ENCODE data around the gene CD151. TPM values are rescaled to one million over a fixed set of nuclear protein-coding genes. Genes with fewer than 3 reads are reported as not detected.

CD151 gene
- total RNA-seq, 2 experiments from 2014 or later: 28.0 to 28.6 TPM

- DNase-seq: no peak
- Mint-ChIP-seq H3K9me3 (no peaks in the 10 kb centered on the region), H3K36me3 (ENCODE audit: low read depth) (no peaks in the 10 kb centered on the region), H3K27me3 (no peaks in the 10 kb centered on the region), H3K4me1 (no peaks in the 10 kb centered on the region), H3K4me3 (no peak overlapping the region), H3K27ac (no peak overlapping the region)
- CTCF ChIA-PET: no interaction called here
- POLR2A ChIA-PET: no interaction called here
These were observed 33.7 kb downstream of the CD151 start for GRCh38 chr11:866481-866880.

- Mint-ChIP-seq H3K36me3 (ENCODE audit: low read depth) (no peaks in the 10 kb centered on the region), H3K9me3 (no peaks in the 10 kb centered on the region), H3K27me3 (no peaks in the 10 kb centered on the region), H3K4me3 (no peak overlapping the region), H3K27ac (no peak overlapping the region), H3K4me1 (no peaks in the 10 kb centered on the region)
- ChIA-PET POLR2A (no interaction called here), CTCF (no interaction called here)
- DNase-seq: no peak
These were observed 35.2 kb downstream of the CD151 start for GRCh38 chr11:867856-868358.

GRCh38 chr11:868394-868793, 35.6 kb downstream of the CD151 start:
- CTCF ChIA-PET: no interaction called here
- H3K4me1 Mint-ChIP-seq: no peaks in the 10 kb centered on the region

GRCh38 chr11:868802-869201, 36.0 kb downstream of the CD151 start:
- Mint-ChIP-seq H3K4me3 (no peak overlapping the region), H3K27ac (no peak overlapping the region), H3K4me1 (no peaks in the 10 kb centered on the region), H3K27me3 (no peaks in the 10 kb centered on the region), H3K9me3 (no peaks in the 10 kb centered on the region), H3K36me3 (ENCODE audit: low read depth) (no peaks in the 10 kb centered on the region)
- DNase-seq: no peak
- ChIA-PET CTCF (no interaction called here), POLR2A (no interaction called here)

More at GRCh38 chr11:868394-868793, 35.6 kb downstream of the CD151 start:
- H3K27me3 Mint-ChIP-seq: no peaks in the 10 kb centered on the region
- H3K9me3 Mint-ChIP-seq: no peaks in the 10 kb centered on the region
- H3K27ac Mint-ChIP-seq: no peak overlapping the region
- no peaks in the 10 kb centered on the region for H3K36me3 Mint-ChIP-seq (ENCODE audit: low read depth)
- no peak overlapping the region for H3K4me3 Mint-ChIP-seq
- POLR2A ChIA-PET: no interaction called here
- no peak for DNase-seq

DNA sequence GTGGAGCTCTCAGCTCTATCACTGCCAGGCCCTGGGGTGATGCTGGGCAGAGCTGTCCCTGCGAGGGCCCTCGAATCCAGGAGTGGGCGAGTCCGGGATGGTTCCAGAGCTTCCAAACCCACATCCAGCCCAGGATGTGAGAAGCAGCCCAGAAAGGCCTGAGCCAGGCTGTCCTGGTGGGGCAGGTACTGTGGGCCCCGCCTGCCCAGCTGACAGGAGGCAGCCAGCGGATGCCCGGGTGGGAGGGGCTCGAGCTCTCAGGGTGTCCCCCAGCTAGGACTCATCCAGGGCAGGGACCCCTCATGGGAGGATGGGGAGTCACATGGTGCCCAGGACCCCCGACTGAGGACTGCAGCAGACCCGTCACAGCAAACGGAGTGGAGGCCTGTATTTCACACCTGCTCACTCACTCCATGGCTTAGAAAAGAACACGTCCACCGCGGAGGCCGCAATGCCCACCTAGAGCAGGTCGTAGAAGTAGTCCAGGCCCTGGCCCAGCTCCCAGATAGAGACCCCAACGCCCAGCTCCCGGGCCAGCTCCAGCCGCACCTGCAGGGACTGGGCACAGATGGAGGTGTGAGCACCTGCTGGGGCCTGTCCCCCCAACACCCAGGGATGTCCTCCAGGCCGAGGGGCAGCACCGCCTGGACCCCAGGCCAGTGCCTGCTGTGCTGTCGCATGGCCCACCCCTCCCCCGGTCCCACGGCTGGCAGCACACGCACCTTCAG, 36.8 kb downstream of the CD151 start:
- H3K27me3 Mint-ChIP-seq: no peaks in the 10 kb centered on the region
- POLR2A ChIA-PET: no interaction called here
- no peaks in the 10 kb centered on the region for H3K4me1 Mint-ChIP-seq
- no peak for DNase-seq
- no peaks in the 10 kb centered on the region for H3K36me3 Mint-ChIP-seq (ENCODE audit: low read depth)
- no peak overlapping the region for H3K27ac Mint-ChIP-seq
- H3K4me3 Mint-ChIP-seq: no peak overlapping the region
- H3K9me3 Mint-ChIP-seq: no peaks in the 10 kb centered on the region
- CTCF ChIA-PET: no interaction called here

DNA sequence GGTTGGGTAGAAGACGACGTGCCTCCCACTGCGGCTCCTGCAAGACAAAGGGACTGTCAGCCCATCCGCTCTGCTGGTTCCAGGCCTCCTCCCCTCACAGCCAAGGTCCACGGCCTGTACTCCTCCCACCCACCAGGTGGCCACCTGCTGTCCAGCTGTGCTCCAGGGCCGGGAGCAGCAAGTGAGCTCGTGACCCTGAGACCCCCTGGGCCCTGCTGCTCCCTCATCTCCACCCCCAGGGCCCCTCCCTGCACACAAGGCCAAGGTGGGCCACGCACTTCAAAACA, 37.3 kb downstream of the CD151 start:
- ChIA-PET POLR2A (no interaction called here), CTCF (no interaction called here)
- Mint-ChIP-seq H3K4me3 (no peak overlapping the region), H3K36me3 (ENCODE audit: low read depth) (no peaks in the 10 kb centered on the region), H3K27me3 (no peaks in the 10 kb centered on the region), H3K4me1 (no peaks in the 10 kb centered on the region), H3K9me3 (no peaks in the 10 kb centered on the region), H3K27ac (no peak overlapping the region)
- DNase-seq: no peak

GRCh38 chr11:870418-870817, 37.7 kb downstream of the CD151 start:
- Mint-ChIP-seq H3K9me3 (no peaks in the 10 kb centered on the region), H3K4me1 (no peaks in the 10 kb centered on the region), H3K27me3 (no peaks in the 10 kb centered on the region), H3K4me3 (no peak overlapping the region), H3K27ac (no peak overlapping the region), H3K36me3 (ENCODE audit: low read depth) (no peaks in the 10 kb centered on the region)
- CTCF ChIA-PET: no interaction called here
- DNase-seq: no peak
- POLR2A ChIA-PET: no interaction called here

DNA sequence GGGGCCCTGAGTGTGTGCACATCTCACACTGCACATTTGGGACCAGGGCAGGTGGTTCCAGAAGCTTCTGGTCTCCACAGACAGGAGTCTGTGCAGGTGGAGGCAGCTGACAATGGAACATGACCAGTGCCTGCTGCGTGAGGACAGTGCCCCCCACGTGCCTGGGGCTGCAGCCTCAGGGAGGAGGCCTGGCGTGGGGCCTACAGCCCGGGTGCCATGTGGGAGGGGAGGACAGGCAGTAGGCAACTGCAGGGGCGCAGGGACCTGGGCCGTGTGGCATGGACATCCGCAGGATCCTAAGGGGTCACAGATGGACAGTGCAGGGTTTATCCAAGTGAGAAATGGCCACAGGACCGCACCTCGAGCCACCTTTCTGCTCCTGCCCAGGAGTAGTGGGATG, 38.7 kb downstream of the CD151 start:
- CTCF ChIA-PET: no interaction called here
- H3K4me1 Mint-ChIP-seq: no peaks in the 10 kb centered on the region
- no peaks in the 10 kb centered on the region for H3K36me3 Mint-ChIP-seq (ENCODE audit: low read depth)
- POLR2A ChIA-PET: no interaction called here
- H3K27me3 Mint-ChIP-seq: no peaks in the 10 kb centered on the region
- H3K4me3 Mint-ChIP-seq: no peak overlapping the region
- H3K9me3 Mint-ChIP-seq: no peaks in the 10 kb centered on the region
- no peak for DNase-seq
- H3K27ac Mint-ChIP-seq: no peak overlapping the region

DNA sequence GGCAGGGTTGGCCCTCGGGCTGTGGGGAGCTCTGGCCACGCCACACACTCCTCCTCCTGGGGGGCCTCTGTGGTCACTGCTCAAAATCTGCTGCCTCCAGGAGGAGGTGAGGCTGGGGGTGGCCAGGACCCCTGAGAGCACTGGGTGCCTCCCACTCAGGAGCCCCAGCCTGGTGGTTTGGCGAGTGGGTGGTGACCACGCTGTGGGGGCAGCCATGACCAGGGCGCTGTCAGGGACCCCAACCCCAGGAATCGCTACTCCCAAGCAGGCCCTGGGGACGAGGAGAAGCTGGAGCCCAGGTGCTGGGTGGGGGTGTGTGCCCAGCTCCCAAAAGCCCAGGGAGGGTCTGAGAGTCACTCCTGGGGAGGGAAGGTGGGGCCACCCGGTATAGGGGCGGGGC, 40.0 kb downstream of the CD151 start:
- H3K27ac Mint-ChIP-seq: no peak overlapping the region

GRCh38 chr11:873706-874105, 41.0 kb downstream of the CD151 start:
- POLR2A ChIA-PET: no interaction called here
- Mint-ChIP-seq H3K27me3 (no peaks in the 10 kb centered on the region), H3K27ac (no peak overlapping the region)

More for the DNA sequence above, 40.0 kb downstream of the CD151 start:
- Mint-ChIP-seq H3K27me3 (no peaks in the 10 kb centered on the region), H3K36me3 (ENCODE audit: low read depth) (no peaks in the 10 kb centered on the region), H3K4me1 (no peaks in the 10 kb centered on the region), H3K9me3 (no peaks in the 10 kb centered on the region), H3K4me3 (no peak overlapping the region)
- no peak for DNase-seq
- ChIA-PET CTCF (no interaction called here), POLR2A (no interaction called here)

DNA sequence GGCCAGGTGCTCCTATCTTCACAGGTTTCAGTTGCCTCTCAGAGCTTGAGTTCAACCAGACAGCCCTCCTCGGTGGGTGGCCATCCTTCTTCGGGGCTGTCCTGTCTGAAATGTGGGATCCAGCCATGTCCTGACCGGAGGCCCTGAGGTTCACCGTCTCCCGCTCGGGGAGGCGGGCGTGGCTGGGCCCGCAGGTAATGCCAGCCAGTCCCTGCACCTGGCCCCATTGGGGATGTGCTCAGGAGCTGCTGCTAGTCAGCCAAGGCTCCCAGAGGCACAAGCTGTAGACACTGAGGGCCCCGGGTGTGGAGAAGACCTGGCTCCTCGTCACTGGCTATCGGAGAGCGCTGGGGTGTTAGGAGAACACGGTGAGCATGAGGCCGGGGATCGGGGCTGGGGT, 42.5 kb downstream of the CD151 start:
- ChIA-PET CTCF (no interaction called here), POLR2A (no interaction called here)
- Mint-ChIP-seq H3K27me3 (no peaks in the 10 kb centered on the region), H3K4me3 (no peak overlapping the region), H3K27ac (no peak overlapping the region), H3K4me1 (no peaks in the 10 kb centered on the region), H3K36me3 (ENCODE audit: low read depth) (no peaks in the 10 kb centered on the region), H3K9me3 (no peaks in the 10 kb centered on the region)
- no peak for DNase-seq

More at GRCh38 chr11:873706-874105, 41.0 kb downstream of the CD151 start:
- Mint-ChIP-seq H3K4me1 (no peaks in the 10 kb centered on the region), H3K36me3 (ENCODE audit: low read depth) (no peaks in the 10 kb centered on the region), H3K4me3 (no peak overlapping the region), H3K9me3 (no peaks in the 10 kb centered on the region)
- CTCF ChIA-PET: interaction anchor here (0.6 kb wide), 1 partner anchor 22 kb away, joined by 4 read pairs; no protein-coding TSS in a partner anchor
- no peak for DNase-seq

DNA sequence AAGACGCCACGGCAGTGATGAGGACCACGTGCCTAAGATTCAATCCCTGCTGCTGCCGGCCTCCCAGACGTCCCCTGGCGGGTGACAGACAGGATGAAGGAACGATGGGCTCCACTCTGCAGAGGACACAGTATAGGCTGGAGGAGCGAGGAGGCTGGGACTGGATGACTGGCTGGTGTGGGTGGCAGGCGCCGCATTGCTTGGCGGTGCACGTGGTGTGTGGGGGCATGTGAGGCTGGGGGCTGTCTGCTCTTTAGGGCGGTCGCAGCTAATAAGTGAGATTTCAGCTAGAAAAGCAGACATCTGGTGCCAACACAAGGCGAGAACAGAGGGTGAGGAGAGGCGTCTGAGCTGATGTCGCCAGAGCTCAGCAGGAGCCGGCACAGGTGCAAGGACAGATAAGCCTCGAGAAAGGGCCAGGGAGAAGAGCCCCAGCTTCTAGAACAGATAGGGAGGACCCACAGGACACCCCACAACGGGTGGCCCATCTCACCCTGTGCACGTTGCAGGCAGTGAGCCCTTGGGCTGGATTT, 43.1 kb downstream of the CD151 start:
- H3K27ac Mint-ChIP-seq: no peak overlapping the region
- H3K9me3 Mint-ChIP-seq: no peaks in the 10 kb centered on the region
- ChIA-PET CTCF (no interaction called here), POLR2A (no interaction called here)
- H3K4me1 Mint-ChIP-seq: no peaks in the 10 kb centered on the region
- no peaks in the 10 kb centered on the region for H3K36me3 Mint-ChIP-seq (ENCODE audit: low read depth)
- DNase-seq: no peak
- H3K4me3 Mint-ChIP-seq: no peak overlapping the region
- no peaks in the 10 kb centered on the region for H3K27me3 Mint-ChIP-seq

DNA sequence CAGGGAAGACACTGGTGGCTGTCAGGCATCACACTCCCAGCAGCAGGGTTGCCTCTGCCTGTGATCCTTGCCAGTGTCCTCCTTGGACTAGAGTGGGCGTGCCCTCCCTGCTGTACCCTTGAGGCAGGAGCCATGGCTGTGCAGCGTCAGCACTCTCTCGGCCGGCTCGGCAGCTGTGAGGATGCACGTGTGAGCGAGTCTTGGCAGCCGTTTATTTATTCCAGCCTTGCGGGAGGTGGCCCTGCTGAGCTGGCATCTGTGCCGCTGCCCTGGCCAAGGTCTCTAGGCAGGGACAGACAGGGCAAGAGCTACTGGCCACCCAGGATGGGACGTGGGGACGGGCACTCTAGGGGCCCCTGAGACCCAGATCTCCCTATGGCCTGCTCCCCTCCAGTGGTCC, 43.8 kb downstream of the CD151 start:
- Mint-ChIP-seq H3K27ac (no peak overlapping the region), H3K36me3 (ENCODE audit: low read depth) (no peaks in the 10 kb centered on the region), H3K27me3 (no peaks in the 10 kb centered on the region), H3K4me3 (no peak overlapping the region), H3K9me3 (no peaks in the 10 kb centered on the region), H3K4me1 (no peaks in the 10 kb centered on the region)
- DNase-seq: no peak
- CTCF ChIA-PET: no interaction called here
- POLR2A ChIA-PET: no interaction called here

DNA sequence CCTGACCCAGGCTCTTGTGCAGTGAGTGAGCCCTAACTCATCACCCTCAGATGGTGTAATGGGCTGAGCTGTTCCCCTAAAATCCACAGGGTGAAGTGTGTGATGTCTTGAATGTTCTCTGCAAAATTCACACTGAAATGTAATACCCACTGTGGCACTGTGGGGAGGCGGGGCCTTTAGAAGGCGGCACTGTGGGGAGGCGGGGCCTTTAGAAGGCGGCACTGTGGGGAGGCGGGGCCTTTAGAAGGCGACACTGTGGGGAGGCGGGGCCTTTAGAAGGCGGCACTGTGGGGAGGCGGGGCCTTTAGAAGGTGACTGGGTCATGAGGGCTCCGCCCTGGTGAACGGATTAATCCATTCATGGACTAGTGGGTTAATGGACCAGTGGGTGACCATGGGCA, 44.8 kb downstream of the CD151 start:
- ChIA-PET CTCF (no interaction called here), POLR2A (no interaction called here)
- no peaks in the 10 kb centered on the region for H3K36me3 Mint-ChIP-seq (ENCODE audit: low read depth)
- H3K9me3 Mint-ChIP-seq: no peaks in the 10 kb centered on the region
- H3K27ac Mint-ChIP-seq: no peak overlapping the region
- no peak overlapping the region for H3K4me3 Mint-ChIP-seq
- H3K4me1 Mint-ChIP-seq: no peaks in the 10 kb centered on the region
- peak; percentile 34 for DNase-seq
- no peaks in the 10 kb centered on the region for H3K27me3 Mint-ChIP-seq
